HepG2 (cell line): ENCODE data around the gene GGA1. TPM values are rescaled to one million over a fixed set of nuclear protein-coding genes. Genes with fewer than 3 reads are reported as not detected.

Experiments
- BRF2 ChIP-seq: sonication (generic); formaldehyde crosslinking; IDR thresholded peaks from 2 replicates; pipeline ENCODE4 v1.8.1; 2022; ENCODE audit warnings: mild to moderate bottlenecking, missing genetic modification reagents
- CC2D1A ChIP-seq: sonication (generic); formaldehyde crosslinking; IDR thresholded peaks from 2 replicates; pipeline ENCODE4 v1.8.1; 2023; ENCODE audit warnings: mild to moderate bottlenecking, missing genetic modification reagents
- ELF4 ChIP-seq: sonication (generic); formaldehyde crosslinking; IDR thresholded peaks from 2 replicates; pipeline ENCODE4 v1.5.0; 2020; ENCODE audit warnings: missing genetic modification reagents, mild to moderate bottlenecking, moderate library complexity, borderline replicate concordance
- NBN ChIP-seq: fragments of 450-650 bp; conservative IDR thresholded peaks from 2 replicates; pipeline ENCODE4 v1.6.1; 2017
- NFYC ChIP-seq: IDR thresholded peaks from 2 replicates; pipeline ENCODE4 v1.6.1; 2016; ENCODE audit warnings: missing genetic modification reagents, missing compliant biosample characterization
- RFXANK ChIP-seq: IDR thresholded peaks from 2 replicates; pipeline ENCODE4 v1.6.1; 2016
- TOPORS ChIP-seq: sonication (generic); formaldehyde crosslinking; IDR thresholded peaks from 2 replicates; pipeline ENCODE4 v1.8.0; 2023; ENCODE audit warnings: mild to moderate bottlenecking, missing genetic modification reagents
- USF2 ChIP-seq, 2 experiments: sonication (generic) in 1 of 2; formaldehyde crosslinking in 1 of 2; IDR thresholded peaks; 2 replicates each; pipeline versions ENCODE4 v1.5.1 to v1.6.1; 2011 to 2020; ENCODE audit warnings: borderline replicate concordance in 1 of 2, low read depth in 1 of 2, low read length in 1 of 2, mild to moderate bottlenecking in 1 of 2, missing genetic modification reagents in 1 of 2, moderate library complexity in 1 of 2
- ZNF343 ChIP-seq: sonication (generic); formaldehyde crosslinking; IDR thresholded peaks from 2 replicates; pipeline ENCODE4 v1.4.0; 2020; ENCODE audit warnings: mild to moderate bottlenecking, missing genetic modification reagents
- ZNF446 ChIP-seq: sonication (generic); formaldehyde crosslinking; IDR thresholded peaks from 2 replicates; pipeline ENCODE4 v1.5.0; 2020; ENCODE audit warnings: mild to moderate bottlenecking, missing genetic modification reagents
- ZNF646 ChIP-seq: sonication (generic); formaldehyde crosslinking; IDR thresholded peaks from 2 replicates; pipeline ENCODE4 v1.9.0; 2021; ENCODE audit warnings: mild to moderate bottlenecking, missing genetic modification reagents
- ZNF788 ChIP-seq: sonication (generic); formaldehyde crosslinking; IDR thresholded peaks from 2 replicates; pipeline ENCODE4 v1.5.0; 2020; ENCODE audit warnings: mild to moderate bottlenecking, missing genetic modification reagents, borderline replicate concordance
- polyA plus RNA-seq, 8 experiments: library from polyadenylated mRNA; depleted of rRNA in 3 of 8; stranded (reverse) in 7 of 8; unstranded in 1 of 8; fragments of >200 nt; fragmentation: Illumina TruSeq in 4 of 8; extraction: Trizol in 4 of 8; gene quantifications; 2 replicates each; pipeline versions ENCODE4 v1.2.1 to v1.2.3, GENCODE V29; 2011 to 2016; ENCODE audit warnings: low read depth in 4 of 8, missing spikeins in 1 of 8, mixed read lengths in 1 of 8; ENCODE audit not compliant: insufficient read depth in 1 of 8
- total RNA-seq, 5 experiments: library from RNA; depleted of rRNA; stranded (reverse); fragments of >200 nt; fragmentation: Illumina TruSeq; extraction: Trizol; gene quantifications; 2 replicates each; pipeline ENCODE4 v1.2.3, GENCODE V29; 2016; ENCODE audit warnings: low read depth in 1 of 5
- TF ChIP-seq, protein P1 (sequence below): sonication (generic); formaldehyde crosslinking; conservative IDR thresholded peaks from 2 replicates; pipeline ENCODE4 v1.8.0; 2022; ENCODE audit warnings: mild to moderate bottlenecking, moderate library complexity, missing genetic modification reagents
- TF ChIP-seq, protein P2 (sequence below): sonication (generic); formaldehyde crosslinking; IDR thresholded peaks from 2 replicates; pipeline ENCODE4 v1.4.0; 2020; ENCODE audit warnings: missing genetic modification reagents

Gene GGA1
- total and polyA plus RNA-seq, 2 of the 13 experiments (the other 11 are each of a cell fraction or from before 2014, with no cell fraction given), result 29.1 to 87.2 TPM

- TF ChIP-seq TOPORS (CRISPR knock-in tag) (0 out of 2 replicates have a peak, but pooled peaks have one; percentile 37), NFYC (no peak), USF2 (IDR thresholded peaks at IDR 0.05; ENCODE audit: low read depth, low read length) (no peak), USF2 (CRISPR knock-in tag; IDR thresholded peaks at IDR 0.05; ENCODE audit: borderline replicate concordance) (no peak), ZNF343 (CRISPR knock-in tag) (no peak), ZNF788 (CRISPR knock-in tag) (peak; percentile 73; the same call in 1 of the 2 replicates), ELF4 (peak; percentile 66; the same call in 1 of the 2 replicates), ZNF646 (CRISPR knock-in tag) (no peak), RFXANK (CRISPR knock-in tag) (no peak), ZNF446 (CRISPR knock-in tag) (no peak; the same call in 1 of the 2 replicates), BRF2 (CRISPR knock-in tag) (no peak), CC2D1A (no peak), NBN (no peak)
- TF ChIP-seq, protein P1, sequence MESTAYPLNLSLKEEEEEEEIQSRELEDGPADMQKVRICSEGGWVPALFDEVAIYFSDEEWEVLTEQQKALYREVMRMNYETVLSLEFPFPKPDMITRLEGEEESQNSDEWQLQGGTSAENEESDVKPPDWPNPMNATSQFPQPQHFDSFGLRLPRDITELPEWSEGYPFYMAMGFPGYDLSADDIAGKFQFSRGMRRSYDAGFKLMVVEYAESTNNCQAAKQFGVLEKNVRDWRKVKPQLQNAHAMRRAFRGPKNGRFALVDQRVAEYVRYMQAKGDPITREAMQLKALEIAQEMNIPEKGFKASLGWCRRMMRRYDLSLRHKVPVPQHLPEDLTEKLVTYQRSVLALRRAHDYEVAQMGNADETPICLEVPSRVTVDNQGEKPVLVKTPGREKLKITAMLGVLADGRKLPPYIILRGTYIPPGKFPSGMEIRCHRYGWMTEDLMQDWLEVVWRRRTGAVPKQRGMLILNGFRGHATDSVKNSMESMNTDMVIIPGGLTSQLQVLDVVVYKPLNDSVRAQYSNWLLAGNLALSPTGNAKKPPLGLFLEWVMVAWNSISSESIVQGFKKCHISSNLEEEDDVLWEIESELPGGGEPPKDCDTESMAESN, result peak; percentile 61; the same call in 1 of the 2 replicates
- TF ChIP-seq, protein P2, sequence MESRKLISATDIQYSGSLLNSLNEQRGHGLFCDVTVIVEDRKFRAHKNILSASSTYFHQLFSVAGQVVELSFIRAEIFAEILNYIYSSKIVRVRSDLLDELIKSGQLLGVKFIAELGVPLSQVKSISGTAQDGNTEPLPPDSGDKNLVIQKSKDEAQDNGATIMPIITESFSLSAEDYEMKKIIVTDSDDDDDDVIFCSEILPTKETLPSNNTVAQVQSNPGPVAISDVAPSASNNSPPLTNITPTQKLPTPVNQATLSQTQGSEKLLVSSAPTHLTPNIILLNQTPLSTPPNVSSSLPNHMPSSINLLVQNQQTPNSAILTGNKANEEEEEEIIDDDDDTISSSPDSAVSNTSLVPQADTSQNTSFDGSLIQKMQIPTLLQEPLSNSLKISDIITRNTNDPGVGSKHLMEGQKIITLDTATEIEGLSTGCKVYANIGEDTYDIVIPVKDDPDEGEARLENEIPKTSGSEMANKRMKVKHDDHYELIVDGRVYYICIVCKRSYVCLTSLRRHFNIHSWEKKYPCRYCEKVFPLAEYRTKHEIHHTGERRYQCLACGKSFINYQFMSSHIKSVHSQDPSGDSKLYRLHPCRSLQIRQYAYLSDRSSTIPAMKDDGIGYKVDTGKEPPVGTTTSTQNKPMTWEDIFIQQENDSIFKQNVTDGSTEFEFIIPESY, result no peak
Observed at GRCh38 chr22:37559901-37560607, 48.6 kb upstream of the GGA1 start, which contains the start of gene CDC42EP1 (continued).
